GM19035 (cell line): ENCODE measurements around the gene ACAT1.
"Not testable (repeated sequence)": the region's sequence is repeated elsewhere in the genome, so short reads cannot be mapped to it uniquely, and the experiment has no call there.

Source experiments
- ATAC-seq: cut with Tn5 transposase; IDR thresholded peaks from one replicate; pipeline ENCODE4 v1.9.1; 2021; ENCODE audit not compliant: unreplicated experiment

The ACAT1 gene

DNA sequence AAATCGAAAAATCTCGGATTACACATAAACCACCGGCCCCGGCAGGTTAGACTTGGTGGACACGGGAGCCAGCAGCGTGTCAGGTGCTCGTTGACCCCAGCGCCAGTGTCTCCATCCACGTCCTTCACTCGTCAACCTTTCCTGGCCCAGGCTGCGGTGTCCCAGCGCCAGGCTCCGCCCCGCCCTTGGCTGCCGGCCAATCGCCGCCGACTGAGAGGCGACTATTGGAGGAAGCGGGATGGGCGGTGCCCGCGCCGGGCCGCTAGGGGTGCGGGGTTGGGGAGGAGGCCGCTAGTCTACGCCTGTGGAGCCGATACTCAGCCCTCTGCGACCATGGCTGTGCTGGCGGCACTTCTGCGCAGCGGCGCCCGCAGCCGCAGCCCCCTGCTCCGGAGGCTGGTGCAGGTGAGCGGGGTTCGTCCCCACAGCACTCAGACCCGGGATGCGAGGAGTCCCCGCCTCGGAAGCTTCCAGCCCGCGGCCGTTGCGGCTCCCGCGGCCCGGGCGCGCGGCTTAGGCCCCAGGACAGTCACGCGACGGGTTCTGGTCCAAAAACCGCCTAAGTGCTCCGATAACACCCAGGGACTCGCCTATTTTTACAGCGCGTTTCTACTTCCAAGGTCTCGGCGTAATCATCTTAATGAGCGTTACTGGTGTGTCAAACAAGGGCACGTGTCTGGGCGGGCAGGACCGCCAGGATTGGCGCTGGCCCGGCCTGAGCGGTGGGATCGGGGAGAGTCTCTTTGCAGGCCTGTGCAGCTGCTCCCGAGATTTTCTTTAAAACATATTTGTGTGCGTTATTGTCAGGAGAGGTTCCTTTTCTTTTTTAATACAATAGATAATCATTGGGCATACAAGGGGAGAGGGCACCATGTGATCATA, at the start of gene ACAT1:
TSS of gene ACAT1 (plus strand) at position 294 of the 882 bp plus-strand sequence. CDS start at position 334, 40 bp downstream.
- peak; percentile 96 for ATAC-seq

DNA sequence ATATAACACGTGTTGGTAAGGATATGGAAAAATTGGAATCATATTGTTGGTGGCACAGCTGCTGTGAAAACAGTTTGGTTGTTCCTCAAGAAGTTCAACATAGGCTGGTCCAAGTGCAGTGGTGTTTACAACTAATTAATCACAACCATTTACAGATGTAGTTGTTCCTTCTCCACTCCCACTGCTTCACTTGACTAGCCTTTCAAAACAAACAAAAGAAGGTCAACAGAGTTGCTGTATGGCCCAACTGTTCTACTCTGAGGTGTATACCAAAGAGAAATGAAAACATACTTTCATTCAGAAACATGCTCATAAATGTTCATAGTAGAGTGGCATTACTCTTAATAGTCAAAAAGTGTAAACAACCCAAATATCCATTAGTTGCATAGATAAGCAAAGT, 36.6 kb upstream of the ACAT1 start:
- ATAC-seq, result no peak

- no peak for ATAC-seq
These were observed 35.7 kb upstream of the ACAT1 start for GRCh38 chr11:108085672-108086071.

DNA sequence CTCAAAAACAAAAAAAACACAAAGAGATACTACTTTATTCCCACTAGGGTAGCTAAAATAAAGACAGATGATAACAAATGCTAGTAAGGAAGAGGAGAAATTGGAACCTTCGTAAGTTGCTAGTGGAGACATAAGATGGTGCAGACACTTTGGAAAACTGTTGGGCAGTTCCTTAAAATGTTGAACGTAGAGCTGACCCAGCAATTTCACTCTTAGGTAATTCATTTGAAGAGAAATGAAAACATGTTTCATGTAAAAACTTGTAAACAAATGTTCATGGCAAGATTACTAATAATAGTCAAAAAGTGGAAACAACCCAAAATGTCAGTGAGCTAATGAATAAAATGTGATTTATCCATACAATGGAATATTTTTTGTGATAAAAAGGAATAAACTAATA, 29.2 kb upstream of the ACAT1 start:
- no peak for ATAC-seq

GRCh38 chr11:108093128-108093904, 28.1 kb upstream of the ACAT1 start:
- ATAC-seq, result no peak

- no peak for ATAC-seq
These were observed 24.2 kb upstream of the ACAT1 start for GRCh38 chr11:108097179-108097578.

- no peak for ATAC-seq
These were observed 20.1 kb upstream of the ACAT1 start for GRCh38 chr11:108101090-108101775.

GRCh38 chr11:108111126-108111525, 10.2 kb upstream of the ACAT1 start:
- no peak for ATAC-seq

DNA sequence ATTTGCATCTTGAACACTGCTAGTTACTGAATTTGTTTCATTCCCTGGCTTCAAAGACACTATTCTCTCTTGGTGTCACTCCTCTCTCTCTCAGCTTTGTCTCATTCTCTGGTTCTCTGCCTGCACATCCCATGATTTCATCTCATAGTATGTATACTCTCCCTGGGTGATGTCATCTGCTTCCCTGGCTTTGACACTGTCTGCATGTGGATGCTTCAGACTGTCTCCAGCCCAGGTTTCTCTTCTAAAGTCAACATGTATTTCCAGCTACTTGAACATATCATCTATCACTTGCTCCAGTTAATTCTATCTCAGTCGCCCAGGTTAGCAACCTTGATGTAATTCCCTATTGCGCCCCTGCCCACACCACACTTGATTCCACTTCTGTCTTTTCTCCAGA, 9.3 kb upstream of the ACAT1 start:
- no peak for ATAC-seq

DNA sequence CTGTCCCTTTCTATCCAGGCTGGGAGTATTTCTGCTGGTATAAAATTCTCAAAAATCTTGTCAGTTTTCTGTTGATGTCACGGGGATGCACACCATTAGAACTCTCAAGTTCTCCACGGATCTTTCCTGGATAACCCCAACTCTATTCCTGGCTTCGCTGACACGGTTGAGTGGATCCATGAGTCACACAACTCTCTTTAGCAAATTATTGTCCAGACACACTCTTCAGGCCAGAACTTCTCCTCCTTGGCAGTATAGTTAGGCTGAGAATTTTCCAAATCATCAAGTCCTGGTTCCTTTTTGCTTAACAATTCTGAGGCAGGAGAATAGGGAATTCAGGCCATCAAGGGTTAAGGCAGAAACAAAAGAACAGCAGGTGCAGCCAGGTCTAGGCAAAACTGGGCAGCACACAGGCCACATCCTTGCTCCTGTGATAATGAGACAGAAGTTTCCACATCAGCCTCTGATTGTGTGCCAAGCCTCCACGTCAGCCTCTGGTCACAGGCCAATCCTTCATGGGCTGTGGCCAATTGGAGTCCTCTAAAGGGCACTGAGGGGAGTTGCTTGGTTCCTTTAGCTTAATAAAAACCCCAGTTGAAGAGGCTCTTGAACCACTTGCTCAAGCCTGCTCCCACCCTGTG, 5.7 kb upstream of the ACAT1 start:
- no peak for ATAC-seq

- ATAC-seq, result no peak
These were observed 3.5 kb upstream of the ACAT1 start for GRCh38 chr11:108117746-108118371.

GRCh38 chr11:108120936-108121273, 462 bp upstream of the ACAT1 start:
- ATAC-seq, result not testable (repeated sequence)

- no peak for ATAC-seq
These were observed 830 bp downstream of the ACAT1 start for GRCh38 chr11:108122166-108122628.

DNA sequence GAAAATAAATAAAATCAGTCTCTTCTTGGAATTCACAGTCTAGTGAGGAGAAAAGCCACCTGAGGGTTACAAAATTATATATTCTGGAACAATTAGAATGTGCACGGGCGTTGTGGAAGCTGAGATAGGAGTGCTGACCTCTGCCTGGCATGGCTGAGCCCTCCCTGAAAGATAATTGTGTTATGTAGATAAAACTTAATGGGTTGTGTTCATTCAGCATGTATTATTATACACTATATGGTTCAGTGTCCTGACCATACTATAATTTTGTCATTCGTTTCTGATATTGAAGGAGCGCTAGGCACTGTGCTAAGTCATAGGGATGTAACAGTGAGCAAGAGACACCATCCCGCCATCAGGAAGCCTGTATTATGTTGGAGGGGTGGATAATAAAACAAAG, 3.7 kb downstream of the ACAT1 start:
- no peak for ATAC-seq

DNA sequence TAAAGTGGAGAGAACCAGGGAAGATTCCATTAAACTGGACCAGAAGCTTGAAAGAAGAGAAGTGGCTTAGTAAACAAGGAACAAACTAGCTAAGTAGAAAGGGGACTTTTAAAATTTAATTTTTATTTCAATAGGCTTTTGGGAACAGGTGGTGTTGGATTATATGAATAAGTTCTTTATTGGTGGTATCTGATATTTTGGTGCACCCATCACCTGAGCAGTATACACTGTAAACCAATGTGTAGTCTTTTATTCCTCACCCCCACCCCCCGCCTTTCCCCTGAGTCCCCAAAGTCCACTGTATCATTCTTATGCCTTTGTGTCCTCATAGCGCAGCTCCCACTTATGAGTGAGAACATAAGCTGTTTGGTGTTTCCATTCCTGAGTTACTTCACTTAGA, 7.4 kb downstream of the ACAT1 start:
- no peak for ATAC-seq

- ATAC-seq, result no peak
These were observed 10.6 kb downstream of the ACAT1 start for GRCh38 chr11:108131993-108132392.

DNA sequence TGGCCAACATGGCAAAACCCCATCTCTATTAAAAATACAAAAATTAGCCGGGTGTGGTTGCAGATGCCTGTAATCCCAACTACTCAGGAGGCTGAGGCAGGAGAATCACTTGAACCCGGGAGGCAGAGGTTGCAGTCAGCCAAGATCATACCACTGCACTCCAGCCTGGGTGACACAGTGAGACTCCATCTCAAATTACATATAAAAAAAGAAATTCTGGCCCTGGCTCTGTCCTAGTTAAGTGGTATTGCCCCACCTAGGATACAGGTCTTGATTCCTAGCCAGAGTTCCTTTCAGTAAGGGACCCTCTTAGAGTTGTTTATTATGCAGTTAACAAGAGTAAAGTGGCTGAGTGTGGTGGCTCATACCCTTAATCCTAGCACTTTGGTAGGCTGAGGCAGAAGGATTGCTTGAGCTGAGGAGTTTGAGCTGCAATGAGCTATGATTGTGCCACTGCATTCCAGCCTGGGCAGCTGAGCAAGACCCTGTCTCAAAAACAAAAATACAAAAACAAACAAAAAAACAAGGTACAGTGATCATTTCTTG, 11.7 kb downstream of the ACAT1 start:
- ATAC-seq, result not testable (repeated sequence)

DNA sequence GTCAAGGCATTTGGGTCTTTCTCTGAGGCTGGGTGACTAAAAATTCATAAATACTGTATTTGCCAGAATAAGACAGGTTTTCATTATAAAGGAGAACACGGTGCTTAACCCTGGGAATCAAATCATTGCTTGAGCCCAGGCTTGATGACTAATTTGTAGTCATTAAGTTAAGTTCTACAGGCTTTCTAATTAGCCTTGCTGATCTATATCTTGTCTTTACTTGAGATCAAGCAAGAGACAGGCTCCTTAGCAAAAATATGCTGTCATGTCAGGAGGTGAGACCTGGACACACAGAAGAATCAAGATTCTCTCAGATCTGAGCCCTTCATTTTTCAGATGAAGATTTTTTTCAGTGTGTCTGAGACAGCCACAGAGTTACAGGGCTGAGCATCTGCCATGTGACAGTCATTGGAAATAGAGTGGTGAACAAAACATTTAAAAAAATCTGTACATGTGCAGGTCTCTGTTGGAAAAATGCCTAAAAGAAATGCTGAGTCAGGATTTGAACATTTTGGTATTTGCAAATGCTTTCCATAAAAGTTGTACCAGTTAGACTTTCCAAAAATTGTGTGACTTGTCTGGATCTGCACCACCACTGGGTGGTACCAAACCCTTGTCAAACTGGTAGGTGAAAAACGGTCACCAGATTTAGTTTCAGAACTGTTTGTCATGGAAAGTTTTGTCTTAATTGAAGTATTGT, 14.6 kb downstream of the ACAT1 start:
- ATAC-seq, result peak; percentile 46

- no peak for ATAC-seq
These were observed 15.8 kb downstream of the ACAT1 start for GRCh38 chr11:108137212-108137611.

DNA sequence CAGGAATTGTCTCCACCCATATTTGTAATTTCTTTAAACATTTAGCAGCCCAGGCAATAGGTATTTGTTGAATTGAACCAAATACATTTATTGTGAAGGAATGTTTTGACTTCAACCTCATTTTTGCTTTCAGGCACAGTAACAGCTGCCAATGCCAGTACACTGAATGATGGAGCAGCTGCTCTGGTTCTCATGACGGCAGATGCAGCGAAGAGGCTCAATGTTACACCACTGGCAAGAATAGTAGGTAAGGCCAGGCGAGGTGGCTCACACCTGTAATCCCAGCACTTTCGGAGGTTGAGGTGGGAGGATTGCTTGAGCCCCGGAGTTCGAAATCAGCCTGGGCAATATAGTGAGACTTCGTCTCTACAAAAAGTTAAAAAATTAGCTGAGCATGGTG, 20.9 kb downstream of the ACAT1 start:
- ATAC-seq, result no peak
